ENCODE results near the gene SKIC8. TPM values are rescaled to one million over a fixed set of nuclear protein-coding genes. Genes with fewer than 3 reads are reported as not detected.

SKIC8 gene
- total RNA-seq, 2 donors from 2014 or later: 46.3 to 55.4 TPM

GRCh38 chr15:78322243-78322642, 22.8 kb upstream of the SKIC8 start:
- Mint-ChIP-seq H3K4me3 (no peak overlapping the region), H3K27me3 (ENCODE audit: insufficient read depth) (no peaks in the 10 kb centered on the region), H3K4me1 (peaks cover 32% of the 10 kb centered on the region), H3K36me3 (ENCODE audit: low read depth) (no peaks in the 10 kb centered on the region), H3K9me3 (no peaks in the 10 kb centered on the region), H3K27ac (peak overlapping the region; percentile 89)
- H3K27ac ChIP-seq (ENCODE audit: low read depth, low read length): peak overlapping the region; percentile 99
- no peak overlapping the region for H3K4me3 ChIP-seq (ENCODE audit: low read length)
- TF ChIP-seq CTCF (conservative IDR thresholded peaks at IDR 0.05): no peak
- no peaks in the 10 kb centered on the region for H3K36me3 ChIP-seq (ENCODE audit: control insufficient read depth, insufficient read depth, low read length)
- WGBS, 2 experiments (ENCODE audit: insufficient coverage in 1 of 2, insufficient read length in 1 of 2): 33 to 47% methylated on average over 1 to 15 of the region's 15 CpGs
- H3K4me1 ChIP-seq (ENCODE audit: control insufficient read depth, insufficient read depth, low read length): peaks cover 16% of the 10 kb centered on the region
- DNase-seq: peak; percentile 78
- no peak overlapping the region for H3K9ac ChIP-seq (ENCODE audit: extremely low read depth, low read length, poor library complexity, severe bottlenecking)
- H3K27me3 ChIP-seq (ENCODE audit: control insufficient read depth, insufficient read depth, low read length, poor library complexity, severe bottlenecking): no peaks in the 10 kb centered on the region
- no peaks in the 10 kb centered on the region for H3K9me3 ChIP-seq (ENCODE audit: control insufficient read depth, low read length)

GRCh38 chr15:78321786-78322185, 22.4 kb upstream of the SKIC8 start:
- H3K9me3 Mint-ChIP-seq: no peaks in the 10 kb centered on the region
- H3K4me3 Mint-ChIP-seq: no peak overlapping the region
- Histone ChIP-seq H3K4me3 (ENCODE audit: low read length) (no peak overlapping the region), H3K27ac (ENCODE audit: low read depth, low read length) (peak overlapping the region; percentile 99), H3K36me3 (ENCODE audit: control insufficient read depth, insufficient read depth, low read length) (no peaks in the 10 kb centered on the region), H3K9me3 (ENCODE audit: control insufficient read depth, low read length) (no peaks in the 10 kb centered on the region), H3K9ac (ENCODE audit: extremely low read depth, low read length, poor library complexity, severe bottlenecking) (no peak overlapping the region), H3K27me3 (ENCODE audit: control insufficient read depth, insufficient read depth, low read length, poor library complexity, severe bottlenecking) (no peaks in the 10 kb centered on the region), H3K4me1 (ENCODE audit: control insufficient read depth, insufficient read depth, low read length) (peaks cover 16% of the 10 kb centered on the region)
- no peaks in the 10 kb centered on the region for H3K27me3 Mint-ChIP-seq (ENCODE audit: insufficient read depth)
- no peaks in the 10 kb centered on the region for H3K36me3 Mint-ChIP-seq (ENCODE audit: low read depth)
- peaks cover 35% of the 10 kb centered on the region for H3K4me1 Mint-ChIP-seq
- DNase-seq: peak; percentile 60
- H3K27ac Mint-ChIP-seq: peak overlapping the region; percentile 89
- 62 to 83% methylated on average over 1 to 4 of the region's 4 CpGs for WGBS, 2 experiments (ENCODE audit: insufficient coverage in 1 of 2, insufficient read length in 1 of 2)
- TF ChIP-seq CTCF (conservative IDR thresholded peaks at IDR 0.05): no peak

- WGBS, 2 experiments (ENCODE audit: insufficient coverage in 1 of 2, insufficient read length in 1 of 2): 77 to 85% methylated on average over 11 to 17 of the region's 17 CpGs
- H3K9me3 Mint-ChIP-seq: no peaks in the 10 kb centered on the region
- no peak overlapping the region for H3K9ac ChIP-seq (ENCODE audit: extremely low read depth, low read length, poor library complexity, severe bottlenecking)
Observed at GRCh38 chr15:78321041-78321570, 21.7 kb upstream of the SKIC8 start.

More at GRCh38 chr15:78321041-78321570, 21.7 kb upstream of the SKIC8 start:
- H3K9me3 ChIP-seq (ENCODE audit: control insufficient read depth, low read length): no peaks in the 10 kb centered on the region
- no peak overlapping the region for H3K4me3 Mint-ChIP-seq
- H3K36me3 ChIP-seq (ENCODE audit: control insufficient read depth, insufficient read depth, low read length): no peaks in the 10 kb centered on the region
- peak; percentile 58 for DNase-seq
- no peak overlapping the region for H3K4me3 ChIP-seq (ENCODE audit: low read length)
- H3K27me3 ChIP-seq (ENCODE audit: control insufficient read depth, insufficient read depth, low read length, poor library complexity, severe bottlenecking): no peaks in the 10 kb centered on the region
- H3K27ac Mint-ChIP-seq: no peak overlapping the region
- H3K4me1 Mint-ChIP-seq: peaks cover 42% of the 10 kb centered on the region
- no peak for TF ChIP-seq CTCF (conservative IDR thresholded peaks at IDR 0.05)
- H3K4me1 ChIP-seq (ENCODE audit: control insufficient read depth, insufficient read depth, low read length): peaks cover 16% of the 10 kb centered on the region
- peak overlapping the region; percentile 99 for H3K27ac ChIP-seq (ENCODE audit: low read depth, low read length)
- H3K36me3 Mint-ChIP-seq (ENCODE audit: low read depth): no peaks in the 10 kb centered on the region
- no peaks in the 10 kb centered on the region for H3K27me3 Mint-ChIP-seq (ENCODE audit: insufficient read depth)
